ENCODE measurements around the gene PRDM16. TPM values are rescaled to one million over a fixed set of nuclear protein-coding genes. Genes with fewer than 3 reads are reported as not detected.

The PRDM16 gene
- total and polyA plus RNA-seq, 2 of the 8 experiments (the other 6 are each of a cell fraction or from before 2014, with no cell fraction given): 0.39 to 0.43 TPM

- TF ChIP-seq USF2 (IDR thresholded peaks at IDR 0.05; ENCODE audit: low read length) (no peak), SIX5 (IDR thresholded peaks at IDR 0.05; ENCODE audit: low read depth, low read length) (no peak), PHF8 (conservative IDR thresholded peaks at IDR 0.05; ENCODE audit: low read depth, low read length) (no peak), CBX5 (IDR thresholded peaks at IDR 0.05; ENCODE audit: low read depth, low read length) (no peak), CHD1 (IDR thresholded peaks at IDR 0.05; ENCODE audit: low read depth, low read length) (no peak), CEBPB (IDR thresholded peaks at IDR 0.05; ENCODE audit: low read depth, low read length) (no peak)
Observed at GRCh38 chr1:3423245-3423829, 354.3 kb downstream of the PRDM16 start (continued).

Measured in H1 (cell line).